ENCODE measurements around the gene PLEKHA1.

Gene PLEKHA1

DNA sequence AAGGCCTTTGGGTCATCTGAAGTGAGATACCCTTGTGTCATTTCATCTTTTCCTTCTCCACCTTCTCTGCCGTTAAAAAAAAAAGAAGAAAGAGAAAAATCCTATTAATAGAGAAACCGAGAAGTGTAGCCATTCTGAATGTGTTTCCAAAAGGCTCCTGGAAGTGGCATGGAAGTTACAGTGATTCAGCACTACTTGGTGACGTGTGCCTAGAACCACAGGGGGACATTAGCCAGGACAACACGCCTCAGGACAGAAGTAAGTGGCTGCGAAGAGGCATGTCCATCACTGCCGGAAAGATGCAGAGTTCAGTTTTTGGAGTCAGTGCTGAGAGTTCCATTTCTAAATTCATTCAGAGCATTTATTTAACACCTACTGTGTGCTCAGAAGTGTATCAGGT lies 93.2 kb downstream of the PLEKHA1 start:
- H2AFZ ChIP-seq (ENCODE audit: low read depth, low read length), result no peak overlapping the region

DNA sequence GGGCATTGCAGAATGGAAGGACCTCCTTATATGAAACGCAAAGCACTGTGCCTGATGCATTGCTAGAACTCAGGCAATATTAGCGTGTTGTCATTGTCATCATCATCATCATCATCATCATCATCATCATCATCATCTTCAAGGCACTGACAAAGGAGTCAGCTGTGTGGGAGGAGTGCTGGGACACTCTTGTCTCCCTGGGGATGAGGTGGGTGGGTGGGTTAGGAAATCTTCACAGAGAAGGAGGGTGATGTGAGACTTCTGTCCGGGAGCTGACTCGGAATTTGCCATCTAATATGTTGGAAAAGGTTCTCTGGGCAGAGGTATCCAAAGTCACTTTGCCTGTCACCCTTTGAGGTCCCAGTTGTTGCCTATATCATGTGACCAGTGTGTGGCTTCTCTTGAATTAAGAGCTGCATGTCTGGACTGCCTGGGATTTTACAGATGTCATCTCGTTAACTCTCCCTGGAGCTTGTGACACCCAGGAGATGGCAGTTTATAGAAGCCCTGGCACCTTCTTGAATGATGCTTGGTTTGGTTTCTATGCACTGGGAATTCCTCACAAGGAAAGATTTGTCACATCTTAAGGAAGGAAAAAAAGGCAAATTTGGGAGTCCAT lies 93.9 kb downstream of the PLEKHA1 start:
- Histone ChIP-seq H3K27me3 (ENCODE audit: insufficient read depth, low read length, poor library complexity) (peaks cover 6% of the 10 kb centered on the region), H3K9ac (ENCODE audit: low read depth, low read length) (no peak overlapping the region), H3K4me2 (ENCODE audit: insufficient read depth, low read length) (no peak overlapping the region), H3K4me3 (ENCODE audit: low read depth in 1 of 2, low read length in 2 of 2) (no peak overlapping the region), H3K27ac (ENCODE audit: low read length) (no peak overlapping the region), H3K9me3 (ENCODE audit: insufficient read depth, low read length, severe bottlenecking) (no peaks in the 10 kb centered on the region), H3K79me2 (ENCODE audit: insufficient read depth, low read length) (no peaks in the 10 kb centered on the region), H3K4me1 (ENCODE audit: insufficient read depth, low read length) (no peaks in the 10 kb centered on the region), H4K20me1 (ENCODE audit: insufficient read depth, low read length) (no peaks in the 10 kb centered on the region), H3K36me3 (ENCODE audit: insufficient read depth, low read length) (no peaks in the 10 kb centered on the region), H2AFZ (ENCODE audit: low read depth, low read length) (no peak overlapping the region)
- DNase-seq, result no peak
- no peak for ATAC-seq (ENCODE audit: insufficient read depth, low read depth)
- TF ChIP-seq, protein P1, sequence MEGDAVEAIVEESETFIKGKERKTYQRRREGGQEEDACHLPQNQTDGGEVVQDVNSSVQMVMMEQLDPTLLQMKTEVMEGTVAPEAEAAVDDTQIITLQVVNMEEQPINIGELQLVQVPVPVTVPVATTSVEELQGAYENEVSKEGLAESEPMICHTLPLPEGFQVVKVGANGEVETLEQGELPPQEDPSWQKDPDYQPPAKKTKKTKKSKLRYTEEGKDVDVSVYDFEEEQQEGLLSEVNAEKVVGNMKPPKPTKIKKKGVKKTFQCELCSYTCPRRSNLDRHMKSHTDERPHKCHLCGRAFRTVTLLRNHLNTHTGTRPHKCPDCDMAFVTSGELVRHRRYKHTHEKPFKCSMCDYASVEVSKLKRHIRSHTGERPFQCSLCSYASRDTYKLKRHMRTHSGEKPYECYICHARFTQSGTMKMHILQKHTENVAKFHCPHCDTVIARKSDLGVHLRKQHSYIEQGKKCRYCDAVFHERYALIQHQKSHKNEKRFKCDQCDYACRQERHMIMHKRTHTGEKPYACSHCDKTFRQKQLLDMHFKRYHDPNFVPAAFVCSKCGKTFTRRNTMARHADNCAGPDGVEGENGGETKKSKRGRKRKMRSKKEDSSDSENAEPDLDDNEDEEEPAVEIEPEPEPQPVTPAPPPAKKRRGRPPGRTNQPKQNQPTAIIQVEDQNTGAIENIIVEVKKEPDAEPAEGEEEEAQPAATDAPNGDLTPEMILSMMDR (IDR thresholded peaks at IDR 0.05; ENCODE audit: borderline replicate concordance, extremely low read depth, low read length, poor library complexity, severe bottlenecking), result no peak
- TF ChIP-seq EZH2 (IDR thresholded peaks at IDR 0.05; ENCODE audit: borderline replicate concordance, low read depth, low read length, severe bottlenecking), result no peak

More for the DNA sequence above, 93.2 kb downstream of the PLEKHA1 start:
- Histone ChIP-seq H3K4me3 (ENCODE audit: low read depth in 1 of 2, low read length in 2 of 2) (no peak overlapping the region), H4K20me1 (ENCODE audit: insufficient read depth, low read length) (no peaks in the 10 kb centered on the region), H3K27ac (ENCODE audit: low read length) (no peak overlapping the region), H3K79me2 (ENCODE audit: insufficient read depth, low read length) (no peaks in the 10 kb centered on the region), H3K27me3 (ENCODE audit: insufficient read depth, low read length, poor library complexity) (peaks cover 6% of the 10 kb centered on the region), H3K4me2 (ENCODE audit: insufficient read depth, low read length) (no peak overlapping the region), H3K9me3 (ENCODE audit: insufficient read depth, low read length, severe bottlenecking) (no peaks in the 10 kb centered on the region), H3K9ac (ENCODE audit: low read depth, low read length) (no peak overlapping the region), H3K36me3 (ENCODE audit: insufficient read depth, low read length) (no peaks in the 10 kb centered on the region), H3K4me1 (ENCODE audit: insufficient read depth, low read length) (no peaks in the 10 kb centered on the region)
- TF ChIP-seq, protein P1 (IDR thresholded peaks at IDR 0.05; ENCODE audit: borderline replicate concordance, extremely low read depth, low read length, poor library complexity, severe bottlenecking), result no peak
- TF ChIP-seq EZH2 (IDR thresholded peaks at IDR 0.05; ENCODE audit: borderline replicate concordance, low read depth, low read length, severe bottlenecking), result no peak
- no peak for ATAC-seq (ENCODE audit: insufficient read depth, low read depth)
- DNase-seq, result no peak

DNA sequence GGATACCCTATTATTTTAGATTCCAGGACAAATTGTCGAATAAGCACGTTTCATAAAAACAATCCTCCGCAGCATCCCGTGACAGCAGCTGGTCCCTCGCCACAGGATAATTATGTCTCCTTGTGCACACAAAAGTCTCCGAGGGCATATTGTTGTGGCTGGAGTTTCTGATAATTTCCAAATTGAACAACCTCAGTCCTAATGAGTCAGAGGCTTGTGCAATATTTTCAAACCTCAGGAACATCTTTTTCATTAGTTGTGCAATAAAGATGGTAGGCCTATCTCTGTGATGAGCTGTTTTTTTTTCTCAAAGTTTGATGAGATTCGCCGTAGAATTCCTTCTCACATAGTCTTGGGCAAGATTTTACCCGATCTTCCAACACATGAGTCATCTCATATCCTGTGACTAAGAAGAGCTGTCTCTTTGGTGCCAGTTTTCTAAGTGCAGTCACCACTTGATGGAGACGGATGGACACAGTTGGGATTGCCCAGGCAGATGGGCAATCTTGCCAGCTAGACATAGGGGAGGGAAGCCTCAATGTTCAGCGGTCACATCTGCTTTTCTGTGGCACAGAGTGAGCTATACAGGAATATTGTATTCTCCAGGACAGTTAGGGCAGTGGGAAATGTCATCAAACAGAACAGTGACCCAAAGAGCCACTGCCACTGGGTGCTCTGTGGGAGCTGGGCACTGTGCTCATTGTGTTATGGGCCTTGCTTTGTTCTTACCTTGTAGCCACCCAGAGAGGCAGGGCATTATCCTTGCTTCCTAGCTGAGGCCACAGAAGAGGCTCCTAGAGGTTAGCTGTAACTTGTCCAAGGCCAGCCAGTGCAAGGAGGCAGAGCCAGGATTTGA lies 94.6 kb downstream of the PLEKHA1 start:
- H3K27ac ChIP-seq (ENCODE audit: low read length), result no peak overlapping the region

More for the DNA sequence above, 94.6 kb downstream of the PLEKHA1 start:
- H3K4me3 ChIP-seq (ENCODE audit: low read depth in 1 of 2, low read length in 2 of 2), result no peak overlapping the region
- no peak overlapping the region for H3K4me2 ChIP-seq (ENCODE audit: insufficient read depth, low read length)
- H3K27me3 ChIP-seq (ENCODE audit: insufficient read depth, low read length, poor library complexity), result peaks cover 6% of the 10 kb centered on the region
- no peak for DNase-seq
- no peak overlapping the region for H2AFZ ChIP-seq (ENCODE audit: low read depth, low read length)
- no peaks in the 10 kb centered on the region for H3K9me3 ChIP-seq (ENCODE audit: insufficient read depth, low read length, severe bottlenecking)
- H3K79me2 ChIP-seq (ENCODE audit: insufficient read depth, low read length), result no peaks in the 10 kb centered on the region
- TF ChIP-seq EZH2 (IDR thresholded peaks at IDR 0.05; ENCODE audit: borderline replicate concordance, low read depth, low read length, severe bottlenecking), result no peak
- TF ChIP-seq, protein P1 (IDR thresholded peaks at IDR 0.05; ENCODE audit: borderline replicate concordance, extremely low read depth, low read length, poor library complexity, severe bottlenecking), result no peak
- H3K4me1 ChIP-seq (ENCODE audit: insufficient read depth, low read length), result no peaks in the 10 kb centered on the region
- no peaks in the 10 kb centered on the region for H3K36me3 ChIP-seq (ENCODE audit: insufficient read depth, low read length)
- no peak for ATAC-seq (ENCODE audit: insufficient read depth, low read depth)
- H3K9ac ChIP-seq (ENCODE audit: low read depth, low read length), result no peak overlapping the region
- H4K20me1 ChIP-seq (ENCODE audit: insufficient read depth, low read length), result no peaks in the 10 kb centered on the region

Measured in DND-41 (cell line).